ENCODE data around the gene ADAMTS6.

- no peak for TF ChIP-seq CTCF (IDR thresholded peaks at IDR 0.05)
- no peak for TF ChIP-seq POLR2A (IDR thresholded peaks at IDR 0.05)
Observed at GRCh38 chr5:65411356-65411755, 70.4 kb downstream of the ADAMTS6 start.
